ENCODE results near the gene DPP7.

The DPP7 gene

GRCh38 chr9:137080260-137081122 lies 34.0 kb downstream of the DPP7 start:
- H3K9me3 ChIP-seq (ENCODE audit: insufficient read depth, low read length) = no peaks in the 10 kb centered on the region
- H3K27ac ChIP-seq (ENCODE audit: low read depth, low read length) = no peak overlapping the region
- no peaks in the 10 kb centered on the region for H3K36me3 ChIP-seq (ENCODE audit: low read length)
- no peak overlapping the region for H2AFZ ChIP-seq (ENCODE audit: low read depth, low read length, severe bottlenecking)
- no peaks in the 10 kb centered on the region for H3K27me3 ChIP-seq (ENCODE audit: low read length)
- peaks cover 11% of the 10 kb centered on the region; the same call in 1 of the 2 replicates for H3K79me2 ChIP-seq (ENCODE audit: insufficient read depth, low read length)
- H3K9me2 ChIP-seq (replicated peaks; ENCODE audit: insufficient read depth, low read length) = no peaks in the 10 kb centered on the region
- H4K20me1 ChIP-seq (ENCODE audit: low read depth, low read length) = no peaks in the 10 kb centered on the region
- no peak overlapping the region for H3K9ac ChIP-seq (ENCODE audit: low read length)
- TF ChIP-seq EZH2phosphoT487 (conservative IDR thresholded peaks at IDR 0.05; ENCODE audit: low read length) (no peak), CTCF (IDR thresholded peaks at IDR 0.05; ENCODE audit: insufficient read depth, low read length, poor library complexity, severe bottlenecking) (no peak)
- H3F3A ChIP-seq (ENCODE audit: insufficient read depth) = peaks cover 12% of the 10 kb centered on the region
- no peak overlapping the region for H3K4me2 ChIP-seq (ENCODE audit: low read depth, low read length, poor library complexity, severe bottlenecking)
- no peak overlapping the region for H3K4me3 ChIP-seq (ENCODE audit: insufficient read depth, low read length, poor library complexity, severe bottlenecking)

GRCh38 chr9:137079401-137079787 lies 35.1 kb downstream of the DPP7 start:
- Histone ChIP-seq H3K36me3 (ENCODE audit: low read length) (no peaks in the 10 kb centered on the region), H3K4me2 (ENCODE audit: low read depth, low read length, poor library complexity, severe bottlenecking) (no peak overlapping the region), H2AFZ (ENCODE audit: low read depth, low read length, severe bottlenecking) (no peak overlapping the region), H3K27ac (ENCODE audit: low read depth, low read length) (no peak overlapping the region), H3K9ac (ENCODE audit: low read length) (no peak overlapping the region), H3K9me3 (ENCODE audit: insufficient read depth, low read length) (no peaks in the 10 kb centered on the region), H4K20me1 (ENCODE audit: low read depth, low read length) (no peaks in the 10 kb centered on the region), H3K4me3 (ENCODE audit: insufficient read depth, low read length, poor library complexity, severe bottlenecking) (no peak overlapping the region), H3F3A (ENCODE audit: insufficient read depth) (peaks cover 14% of the 10 kb centered on the region), H3K79me2 (ENCODE audit: insufficient read depth, low read length) (peaks cover 11% of the 10 kb centered on the region; the same call in 1 of the 2 replicates), H3K27me3 (ENCODE audit: low read length) (no peaks in the 10 kb centered on the region), H3K9me2 (replicated peaks; ENCODE audit: insufficient read depth, low read length) (no peaks in the 10 kb centered on the region)
- TF ChIP-seq EZH2phosphoT487 (conservative IDR thresholded peaks at IDR 0.05; ENCODE audit: low read length) (no peak), CTCF (IDR thresholded peaks at IDR 0.05; ENCODE audit: insufficient read depth, low read length, poor library complexity, severe bottlenecking) (no peak)

- no peaks in the 10 kb centered on the region for H4K20me1 ChIP-seq (ENCODE audit: low read depth, low read length)
- peaks cover 11% of the 10 kb centered on the region; the same call in 1 of the 2 replicates for H3K79me2 ChIP-seq (ENCODE audit: insufficient read depth, low read length)
- H3K36me3 ChIP-seq (ENCODE audit: low read length) = no peaks in the 10 kb centered on the region
- no peak overlapping the region for H3K9ac ChIP-seq (ENCODE audit: low read length)
- no peaks in the 10 kb centered on the region for H3K27me3 ChIP-seq (ENCODE audit: low read length)
- H2AFZ ChIP-seq (ENCODE audit: low read depth, low read length, severe bottlenecking) = no peak overlapping the region
- no peaks in the 10 kb centered on the region for H3K9me2 ChIP-seq (replicated peaks; ENCODE audit: insufficient read depth, low read length)
- no peak for TF ChIP-seq EZH2phosphoT487 (conservative IDR thresholded peaks at IDR 0.05; ENCODE audit: low read length)
- no peak for TF ChIP-seq CTCF (IDR thresholded peaks at IDR 0.05; ENCODE audit: insufficient read depth, low read length, poor library complexity, severe bottlenecking)
- no peaks in the 10 kb centered on the region for H3K9me3 ChIP-seq (ENCODE audit: insufficient read depth, low read length)
- peaks cover 14% of the 10 kb centered on the region for H3F3A ChIP-seq (ENCODE audit: insufficient read depth)
- H3K4me2 ChIP-seq (ENCODE audit: low read depth, low read length, poor library complexity, severe bottlenecking) = peak overlapping the region; percentile 72
- no peak overlapping the region for H3K27ac ChIP-seq (ENCODE audit: low read depth, low read length)
- no peak overlapping the region for H3K4me3 ChIP-seq (ENCODE audit: insufficient read depth, low read length, poor library complexity, severe bottlenecking)
These were observed 35.7 kb downstream of the DPP7 start for GRCh38 chr9:137078701-137079400.

All from SU-DHL-6 (cell line).